ENCODE measurements around the gene DDX3X. TPM values are rescaled to one million over a fixed set of nuclear protein-coding genes. Genes with fewer than 3 reads are reported as not detected.

DDX3X gene
- total and polyA plus RNA-seq, 2 donors, result 124 to 261 TPM

- no peaks in the 10 kb centered on the region for H3K36me3 ChIP-seq (ENCODE audit: insufficient read depth)
- WGBS, result under 1% methylated on average over 15 of the region's 15 CpGs
- H3K27ac ChIP-seq (ENCODE audit: low read depth), result peak overlapping the region; percentile 100
- no peak for DNase-seq (ENCODE audit: extremely low spot score)
- H3K4me3 ChIP-seq (ENCODE audit: low read depth, low read length), result peak overlapping the region; percentile 85
- no peaks in the 10 kb centered on the region for H3K4me1 ChIP-seq (ENCODE audit: insufficient read depth)
Observed at GRCh38 chrX:41335198-41335957, 1.4 kb downstream of the DDX3X start.

- 5% methylated on average over 6 of the region's 6 CpGs for WGBS
- H3K27ac ChIP-seq (ENCODE audit: low read depth), result peak overlapping the region; percentile 100
Observed at GRCh38 chrX:41335958-41336331, 2.0 kb downstream of the DDX3X start.

DNA sequence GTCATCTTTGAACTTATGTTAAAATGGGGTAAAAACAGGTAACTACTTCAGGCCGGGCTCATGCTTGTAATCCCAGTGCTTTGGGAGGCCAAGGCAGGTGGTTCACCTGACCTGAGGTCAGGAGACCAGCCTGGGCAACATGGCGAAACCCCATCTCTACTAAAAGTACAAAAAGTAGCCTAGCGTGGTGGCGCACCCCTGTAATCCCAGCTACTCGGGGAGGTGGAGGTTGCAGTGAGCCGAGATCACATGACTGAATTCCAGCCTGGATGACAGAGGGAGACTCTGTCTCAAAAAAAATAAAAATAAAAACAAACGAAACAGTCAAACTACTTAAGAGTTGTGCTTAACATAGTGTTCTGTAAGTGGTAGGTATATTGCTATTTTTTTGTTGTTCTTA lies 2.5 kb downstream of the DDX3X start:
- H3K36me3 ChIP-seq (ENCODE audit: insufficient read depth), result no peaks in the 10 kb centered on the region
- 50% methylated on average over 7 of the region's 7 CpGs for WGBS
- peak overlapping the region; percentile 85 for H3K4me3 ChIP-seq (ENCODE audit: low read depth, low read length)
- no peak for DNase-seq (ENCODE audit: extremely low spot score)
- H3K4me1 ChIP-seq (ENCODE audit: insufficient read depth), result no peaks in the 10 kb centered on the region
- no peak overlapping the region for H3K27ac ChIP-seq (ENCODE audit: low read depth)

More at GRCh38 chrX:41335958-41336331, 2.0 kb downstream of the DDX3X start:
- no peak for DNase-seq (ENCODE audit: extremely low spot score)
- peak overlapping the region; percentile 85 for H3K4me3 ChIP-seq (ENCODE audit: low read depth, low read length)
- no peaks in the 10 kb centered on the region for H3K4me1 ChIP-seq (ENCODE audit: insufficient read depth)
- no peaks in the 10 kb centered on the region for H3K36me3 ChIP-seq (ENCODE audit: insufficient read depth)

GRCh38 chrX:41337140-41337539 lies 3.2 kb downstream of the DDX3X start:
- H3K4me3 ChIP-seq (ENCODE audit: low read depth, low read length), result peak overlapping the region; percentile 31
- no peak for DNase-seq (ENCODE audit: extremely low spot score)
- WGBS, result 28% methylated on average over 1 of the region's 1 CpG
- no peaks in the 10 kb centered on the region for H3K36me3 ChIP-seq (ENCODE audit: insufficient read depth)
- no peak overlapping the region for H3K27ac ChIP-seq (ENCODE audit: low read depth)
- H3K4me1 ChIP-seq (ENCODE audit: insufficient read depth), result no peaks in the 10 kb centered on the region

GRCh38 chrX:41338436-41338835 lies 4.5 kb downstream of the DDX3X start:
- 20% methylated on average over 1 of the region's 1 CpG for WGBS
- DNase-seq (ENCODE audit: extremely low spot score), result no peak
- no peaks in the 10 kb centered on the region for H3K4me1 ChIP-seq (ENCODE audit: insufficient read depth)
- no peak overlapping the region for H3K4me3 ChIP-seq (ENCODE audit: low read depth, low read length)
- H3K36me3 ChIP-seq (ENCODE audit: insufficient read depth), result no peaks in the 10 kb centered on the region
- no peak overlapping the region for H3K27ac ChIP-seq (ENCODE audit: low read depth)

- H3K4me3 ChIP-seq (ENCODE audit: low read depth, low read length), result no peak overlapping the region
- no peak for DNase-seq (ENCODE audit: extremely low spot score)
- H3K36me3 ChIP-seq (ENCODE audit: insufficient read depth), result no peaks in the 10 kb centered on the region
- no peaks in the 10 kb centered on the region for H3K4me1 ChIP-seq (ENCODE audit: insufficient read depth)
- WGBS, result 24% methylated on average over 4 of the region's 4 CpGs
- no peak overlapping the region for H3K27ac ChIP-seq (ENCODE audit: low read depth)
Observed at GRCh38 chrX:41339148-41339547, 5.2 kb downstream of the DDX3X start.

GRCh38 chrX:41344053-41344452 lies 10.1 kb downstream of the DDX3X start:
- 92% methylated on average over 9 of the region's 9 CpGs for WGBS
- Histone ChIP-seq H3K27ac (ENCODE audit: low read depth) (no peak overlapping the region), H3K36me3 (ENCODE audit: insufficient read depth) (peaks cover 4% of the 10 kb centered on the region), H3K4me3 (ENCODE audit: low read depth, low read length) (no peak overlapping the region), H3K4me1 (ENCODE audit: insufficient read depth) (no peaks in the 10 kb centered on the region)
- DNase-seq (ENCODE audit: extremely low spot score), result no peak

GRCh38 chrX:41347186-41347585 lies 13.2 kb downstream of the DDX3X start:
- peaks cover 6% of the 10 kb centered on the region for H3K36me3 ChIP-seq (ENCODE audit: insufficient read depth)
- WGBS, result 96% methylated on average over 8 of the region's 8 CpGs

DNA sequence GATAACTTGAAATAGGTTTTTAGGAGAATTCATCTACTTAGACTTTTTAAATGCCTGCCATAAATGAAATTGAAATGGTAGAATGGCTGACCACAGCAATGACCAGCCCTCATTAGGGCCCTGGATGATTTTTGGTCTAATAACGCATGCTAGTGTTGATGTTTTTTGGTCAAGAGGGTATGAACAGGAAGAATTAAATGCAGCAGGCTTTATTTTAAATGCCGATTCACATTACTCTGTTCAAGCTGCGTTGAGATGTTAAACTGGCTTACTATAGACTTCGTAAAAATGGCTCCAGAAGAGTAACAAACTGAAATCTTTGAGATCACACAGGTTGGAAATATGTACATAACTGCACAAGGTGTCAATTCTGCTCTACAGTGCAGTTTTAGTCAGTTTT lies 14.6 kb downstream of the DDX3X start:
- 89% methylated on average over 4 of the region's 4 CpGs for WGBS
- Histone ChIP-seq H3K4me3 (ENCODE audit: low read depth, low read length) (no peak overlapping the region), H3K36me3 (ENCODE audit: insufficient read depth) (peaks cover 6% of the 10 kb centered on the region), H3K27ac (ENCODE audit: low read depth) (no peak overlapping the region), H3K4me1 (ENCODE audit: insufficient read depth) (no peaks in the 10 kb centered on the region)
- DNase-seq (ENCODE audit: extremely low spot score), result no peak

More at GRCh38 chrX:41347186-41347585, 13.2 kb downstream of the DDX3X start:
- H3K4me3 ChIP-seq (ENCODE audit: low read depth, low read length), result no peak overlapping the region
- H3K27ac ChIP-seq (ENCODE audit: low read depth), result no peak overlapping the region
- no peak for DNase-seq (ENCODE audit: extremely low spot score)
- H3K4me1 ChIP-seq (ENCODE audit: insufficient read depth), result no peaks in the 10 kb centered on the region

- no peak overlapping the region for H3K27ac ChIP-seq (ENCODE audit: low read depth)
- no peak overlapping the region for H3K4me3 ChIP-seq (ENCODE audit: low read depth, low read length)
- DNase-seq (ENCODE audit: extremely low spot score), result no peak
- no peaks in the 10 kb centered on the region for H3K4me1 ChIP-seq (ENCODE audit: insufficient read depth)
- H3K36me3 ChIP-seq (ENCODE audit: insufficient read depth), result peaks cover 4% of the 10 kb centered on the region
- 71% methylated on average over 6 of the region's 6 CpGs for WGBS
Observed at GRCh38 chrX:41350150-41350975, 16.4 kb downstream of the DDX3X start.

DNA sequence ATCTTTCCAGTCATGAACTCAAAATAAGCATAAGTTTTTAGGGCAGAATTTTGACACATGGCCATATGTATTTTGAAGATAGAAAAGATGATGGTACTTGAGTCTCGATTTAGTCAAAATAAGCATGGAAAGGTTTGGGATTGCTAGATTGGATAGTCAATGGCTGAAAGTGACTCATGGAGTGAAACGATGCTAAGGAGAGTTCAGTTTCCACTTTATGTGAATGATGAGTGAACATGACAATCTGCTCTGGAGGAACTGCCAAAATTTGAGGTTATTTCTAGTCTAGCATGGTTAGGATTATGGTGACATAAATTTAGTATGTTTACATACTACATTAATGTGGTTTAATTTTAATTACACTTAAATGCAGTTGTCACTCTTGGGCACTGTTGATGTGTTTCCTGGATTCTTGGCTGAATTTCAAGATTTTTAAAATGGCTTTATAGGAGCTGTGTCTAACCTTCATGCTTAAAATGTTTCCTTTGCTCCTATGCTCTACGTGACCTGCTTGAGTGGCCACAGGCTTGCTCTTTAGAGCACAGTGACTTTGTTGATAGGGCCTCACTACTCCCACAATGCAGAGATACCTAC lies 17.1 kb downstream of the DDX3X start:
- no peak overlapping the region for H3K27ac ChIP-seq (ENCODE audit: low read depth)

DNA sequence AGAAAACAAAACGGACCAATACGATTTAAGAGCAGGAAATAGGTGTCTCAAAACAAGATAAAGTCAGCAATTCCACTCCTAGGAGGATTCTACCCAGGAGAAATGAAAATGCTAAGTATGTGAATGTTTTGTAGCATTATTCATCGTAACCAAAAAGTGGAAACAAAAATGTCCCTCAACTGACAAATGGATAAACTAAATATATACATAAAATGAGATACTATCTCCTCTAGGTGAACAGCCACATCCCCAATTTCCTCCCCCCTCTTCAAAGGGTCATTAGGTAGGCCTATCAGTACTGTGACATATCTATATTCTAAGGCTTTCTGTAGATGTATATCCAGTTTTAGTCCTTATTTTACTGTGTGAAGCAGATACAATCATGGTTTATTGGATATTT lies 18.0 kb downstream of the DDX3X start:
- WGBS, result 46% methylated on average over 3 of the region's 3 CpGs
- H3K4me1 ChIP-seq (ENCODE audit: insufficient read depth), result no peaks in the 10 kb centered on the region

More for the DNA sequence above, 17.1 kb downstream of the DDX3X start:
- Histone ChIP-seq H3K36me3 (ENCODE audit: insufficient read depth) (peaks cover 4% of the 10 kb centered on the region), H3K4me3 (ENCODE audit: low read depth, low read length) (no peak overlapping the region), H3K4me1 (ENCODE audit: insufficient read depth) (no peaks in the 10 kb centered on the region)
- 47% methylated on average over 3 of the region's 3 CpGs for WGBS
- no peak for DNase-seq (ENCODE audit: extremely low spot score)

GRCh38 chrX:41352329-41352838 lies 18.4 kb downstream of the DDX3X start:
- Histone ChIP-seq H3K4me3 (ENCODE audit: low read depth, low read length) (no peak overlapping the region), H3K4me1 (ENCODE audit: insufficient read depth) (no peaks in the 10 kb centered on the region), H3K36me3 (ENCODE audit: insufficient read depth) (peaks cover 2% of the 10 kb centered on the region), H3K27ac (ENCODE audit: low read depth) (no peak overlapping the region)
- DNase-seq (ENCODE audit: extremely low spot score), result no peak
- WGBS, result 64% methylated on average over 3 of the region's 3 CpGs

More for the DNA sequence above, 18.0 kb downstream of the DDX3X start:
- Histone ChIP-seq H3K27ac (ENCODE audit: low read depth) (no peak overlapping the region), H3K4me3 (ENCODE audit: low read depth, low read length) (no peak overlapping the region), H3K36me3 (ENCODE audit: insufficient read depth) (peaks cover 2% of the 10 kb centered on the region)
- no peak for DNase-seq (ENCODE audit: extremely low spot score)
